ENCODE results near the gene ARHGAP30. TPM values are rescaled to one million over a fixed set of nuclear protein-coding genes. Genes with fewer than 3 reads are reported as not detected.
"Not testable (repeated sequence)": the region's sequence is repeated elsewhere in the genome, so short reads cannot be mapped to it uniquely, and the experiment has no call there.

ARHGAP30 gene
- polyA plus RNA-seq, 1 of the 3 experiments (the other 2 are of a cell fraction): not detected

- TF ChIP-seq, protein P1, sequence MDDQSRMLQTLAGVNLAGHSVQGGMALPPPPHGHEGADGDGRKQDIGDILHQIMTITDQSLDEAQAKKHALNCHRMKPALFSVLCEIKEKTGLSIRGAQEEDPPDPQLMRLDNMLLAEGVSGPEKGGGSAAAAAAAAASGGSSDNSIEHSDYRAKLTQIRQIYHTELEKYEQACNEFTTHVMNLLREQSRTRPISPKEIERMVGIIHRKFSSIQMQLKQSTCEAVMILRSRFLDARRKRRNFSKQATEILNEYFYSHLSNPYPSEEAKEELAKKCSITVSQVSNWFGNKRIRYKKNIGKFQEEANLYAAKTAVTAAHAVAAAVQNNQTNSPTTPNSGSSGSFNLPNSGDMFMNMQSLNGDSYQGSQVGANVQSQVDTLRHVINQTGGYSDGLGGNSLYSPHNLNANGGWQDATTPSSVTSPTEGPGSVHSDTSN (IDR thresholded peaks at IDR 0.05): no peak; the same call in 1 of the 2 replicates
- TF ChIP-seq, protein P2, sequence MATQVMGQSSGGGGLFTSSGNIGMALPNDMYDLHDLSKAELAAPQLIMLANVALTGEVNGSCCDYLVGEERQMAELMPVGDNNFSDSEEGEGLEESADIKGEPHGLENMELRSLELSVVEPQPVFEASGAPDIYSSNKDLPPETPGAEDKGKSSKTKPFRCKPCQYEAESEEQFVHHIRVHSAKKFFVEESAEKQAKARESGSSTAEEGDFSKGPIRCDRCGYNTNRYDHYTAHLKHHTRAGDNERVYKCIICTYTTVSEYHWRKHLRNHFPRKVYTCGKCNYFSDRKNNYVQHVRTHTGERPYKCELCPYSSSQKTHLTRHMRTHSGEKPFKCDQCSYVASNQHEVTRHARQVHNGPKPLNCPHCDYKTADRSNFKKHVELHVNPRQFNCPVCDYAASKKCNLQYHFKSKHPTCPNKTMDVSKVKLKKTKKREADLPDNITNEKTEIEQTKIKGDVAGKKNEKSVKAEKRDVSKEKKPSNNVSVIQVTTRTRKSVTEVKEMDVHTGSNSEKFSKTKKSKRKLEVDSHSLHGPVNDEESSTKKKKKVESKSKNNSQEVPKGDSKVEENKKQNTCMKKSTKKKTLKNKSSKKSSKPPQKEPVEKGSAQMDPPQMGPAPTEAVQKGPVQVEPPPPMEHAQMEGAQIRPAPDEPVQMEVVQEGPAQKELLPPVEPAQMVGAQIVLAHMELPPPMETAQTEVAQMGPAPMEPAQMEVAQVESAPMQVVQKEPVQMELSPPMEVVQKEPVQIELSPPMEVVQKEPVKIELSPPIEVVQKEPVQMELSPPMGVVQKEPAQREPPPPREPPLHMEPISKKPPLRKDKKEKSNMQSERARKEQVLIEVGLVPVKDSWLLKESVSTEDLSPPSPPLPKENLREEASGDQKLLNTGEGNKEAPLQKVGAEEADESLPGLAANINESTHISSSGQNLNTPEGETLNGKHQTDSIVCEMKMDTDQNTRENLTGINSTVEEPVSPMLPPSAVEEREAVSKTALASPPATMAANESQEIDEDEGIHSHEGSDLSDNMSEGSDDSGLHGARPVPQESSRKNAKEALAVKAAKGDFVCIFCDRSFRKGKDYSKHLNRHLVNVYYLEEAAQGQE (IDR thresholded peaks at IDR 0.05; ENCODE audit: low read depth, low read length): peak; percentile 53
- TF ChIP-seq RAD21 (IDR thresholded peaks at IDR 0.05; ENCODE audit: low read length): no peak
- peak; percentile 98 for TF ChIP-seq TAF1 (IDR thresholded peaks at IDR 0.05; ENCODE audit: borderline replicate concordance, low read depth, low read length)
- no peak for TF ChIP-seq NFIC (IDR thresholded peaks at IDR 0.05; ENCODE audit: borderline replicate concordance)
- TF ChIP-seq FOXM1 (IDR thresholded peaks at IDR 0.05; ENCODE audit: low read depth): no peak
- no peak for TF ChIP-seq JUND (IDR thresholded peaks at IDR 0.05)
- TF ChIP-seq YY1 (IDR thresholded peaks at IDR 0.05; ENCODE audit: low read depth): peak; percentile 94
- TF ChIP-seq NRF1 (IDR thresholded peaks at IDR 0.05; ENCODE audit: low read depth, low read length): peak; percentile 31
- no peak; the same call in 1 of the 2 replicates for TF ChIP-seq GATA2 (CRISPR knock-in tag; IDR thresholded peaks at IDR 0.05)
- no peak for TF ChIP-seq TCF12 (IDR thresholded peaks at IDR 0.05)
- no peak for TF ChIP-seq EZH2phosphoT487 (IDR thresholded peaks at IDR 0.05; ENCODE audit: borderline replicate concordance, low read depth)
- no peak for TF ChIP-seq TEAD4 (IDR thresholded peaks at IDR 0.05; ENCODE audit: borderline replicate concordance, insufficient read depth)
- no peak for TF ChIP-seq EP300 (IDR thresholded peaks at IDR 0.05; ENCODE audit: borderline replicate concordance in 1 of 2, low read depth in 1 of 2, low read length in 1 of 2)
- TF ChIP-seq RXRA (IDR thresholded peaks at IDR 0.05; ENCODE audit: borderline replicate concordance, low read depth): no peak
- TF ChIP-seq CHD2 (IDR thresholded peaks at IDR 0.05; ENCODE audit: low read length, partially characterized antibody): peak; percentile 41
- peak; percentile 89 for TF ChIP-seq GABPA (IDR thresholded peaks at IDR 0.05; ENCODE audit: low read depth)
- TF ChIP-seq USF1 (IDR thresholded peaks at IDR 0.05; ENCODE audit: borderline replicate concordance, low read depth): no peak
- TF ChIP-seq, protein P3, sequence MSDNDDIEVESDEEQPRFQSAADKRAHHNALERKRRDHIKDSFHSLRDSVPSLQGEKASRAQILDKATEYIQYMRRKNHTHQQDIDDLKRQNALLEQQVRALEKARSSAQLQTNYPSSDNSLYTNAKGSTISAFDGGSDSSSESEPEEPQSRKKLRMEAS (IDR thresholded peaks at IDR 0.05; ENCODE audit: low read depth): peak; percentile 55; the same call in 1 of the 2 replicates
These were observed 48.3 kb upstream of the ARHGAP30 start, which contains the start of the genes NIT1 and PFDN2 (continued) for GRCh38 chr1:161117759-161118581.

GRCh38 chr1:161115961-161116360 lies 46.3 kb upstream of the ARHGAP30 start:
- H3K9me2 ChIP-seq; H3K4me3 ChIP-seq (ENCODE audit: low read depth in 2 of 2, low read length in 1 of 2); H3K9ac ChIP-seq; H3K9me3 ChIP-seq; H2AFZ ChIP-seq (ENCODE audit: low read depth); DNase-seq; H3K27me3 ChIP-seq (ENCODE audit: insufficient read depth); POLR2A ChIA-PET: not testable (repeated sequence)
- Histone ChIP-seq H3K4me2 (peak overlapping the region; percentile 92), H3K79me2 (ENCODE audit: insufficient read depth) (peaks cover 86% of the 10 kb centered on the region), H3K27ac (ENCODE audit: low read depth in 2 of 2, low read length in 1 of 2) (peak overlapping the region in 1 of 2 experiments; percentile 45; a peak in 2 of 4 replicates), H3F3A (replicated peaks; ENCODE audit: insufficient read depth) (peaks cover 15% of the 10 kb centered on the region), H3K36me3 (replicated peaks in 1 of 2; ENCODE audit: control insufficient read depth in 1 of 2, insufficient read depth in 2 of 2, low read length in 1 of 2) (peaks cover 17 to 21% of the 10 kb centered on the region in 2 experiments), H4K20me1 (ENCODE audit: insufficient read depth) (peaks cover 45% of the 10 kb centered on the region), H3K4me1 (ENCODE audit: control insufficient read depth in 1 of 2, insufficient read depth in 2 of 2, low read depth in 1 of 2, low read length in 1 of 2) (peaks cover 22 to 25% of the 10 kb centered on the region in 2 experiments; a peak in 3 of 4 replicates)
- CTCF ChIA-PET: interaction anchor here (0.7 to 1.6 kb wide), 2 partner anchors 16 to 18 kb away, joined by 3 to 5 read pairs; partner anchors contain the start of gene KLHDC9
- WGBS (ENCODE audit: low lambda C conversion rate): 95% methylated on average over 6 of the region's 6 CpGs

All from SK-N-SH (cell line).